ENCODE data around the gene CCDC157.

Gene CCDC157

DNA sequence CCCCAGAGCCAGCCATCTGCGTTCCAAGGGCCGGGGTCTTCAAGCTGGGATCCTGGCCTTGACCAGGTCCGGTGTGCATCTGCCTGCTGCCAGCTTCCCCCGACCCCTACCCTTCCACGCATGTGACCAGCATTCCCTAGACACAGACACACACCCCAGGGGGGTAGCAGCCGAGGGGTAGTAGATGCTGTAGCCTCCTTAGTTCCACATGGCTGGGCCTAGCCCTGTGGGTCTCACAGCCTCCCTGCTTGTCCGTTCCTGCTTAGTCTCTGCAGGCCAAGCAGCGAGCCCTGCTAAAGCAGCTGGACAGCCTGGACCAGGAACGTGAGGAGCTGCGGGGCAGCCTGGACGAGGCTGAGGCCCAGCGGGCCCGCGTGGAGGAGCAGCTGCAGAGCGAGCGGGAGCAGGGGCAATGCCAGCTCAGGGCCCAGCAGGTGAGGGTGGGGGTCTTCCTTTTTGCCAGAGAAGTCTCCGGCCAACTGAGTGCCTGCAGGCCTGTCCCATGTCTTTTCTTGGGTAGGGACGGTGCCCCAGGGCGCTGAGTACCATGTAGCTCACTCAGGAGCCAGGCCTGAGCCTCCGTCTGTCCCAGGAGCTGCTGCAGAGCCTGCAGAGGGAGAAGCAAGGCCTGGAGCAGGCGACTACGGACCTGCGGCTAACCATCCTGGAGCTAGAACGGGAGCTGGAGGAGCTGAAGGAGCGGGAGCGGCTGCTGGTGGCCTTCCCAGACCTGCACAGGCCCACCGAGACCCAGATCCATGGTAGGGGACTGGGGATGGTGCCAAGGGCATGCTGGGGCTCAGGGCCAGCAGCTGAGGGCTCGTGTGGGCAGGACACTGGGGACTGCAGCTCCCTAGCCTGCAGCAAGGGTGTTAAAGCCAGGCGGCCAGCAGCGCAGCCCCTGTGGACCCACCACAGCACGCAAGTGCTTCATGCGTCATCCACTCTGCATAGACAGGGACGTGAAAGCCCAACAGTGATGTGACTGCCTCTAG, 16.8 kb downstream of the CCDC157 start:
- TF ChIP-seq CTCF (IDR thresholded peaks at IDR 0.05; ENCODE audit: insufficient read depth, low read depth, low read length, missing control alignments), result no peak
- DNase-seq (ENCODE audit: low read depth), result no peak
- no peak overlapping the region for H3K4me3 ChIP-seq (ENCODE audit: low read length)

- no peak for TF ChIP-seq CTCF (IDR thresholded peaks at IDR 0.05; ENCODE audit: insufficient read depth, low read depth, low read length, missing control alignments)
- DNase-seq (ENCODE audit: low read depth), result no peak
- H3K4me3 ChIP-seq (ENCODE audit: low read length), result no peak overlapping the region
Observed at GRCh38 chr22:30375312-30375849, 18.6 kb downstream of the CCDC157 start.

- H3K4me3 ChIP-seq (ENCODE audit: low read length), result no peak overlapping the region
Observed at GRCh38 chr22:30380011-30380410, 23.2 kb downstream of the CCDC157 start.

DNA sequence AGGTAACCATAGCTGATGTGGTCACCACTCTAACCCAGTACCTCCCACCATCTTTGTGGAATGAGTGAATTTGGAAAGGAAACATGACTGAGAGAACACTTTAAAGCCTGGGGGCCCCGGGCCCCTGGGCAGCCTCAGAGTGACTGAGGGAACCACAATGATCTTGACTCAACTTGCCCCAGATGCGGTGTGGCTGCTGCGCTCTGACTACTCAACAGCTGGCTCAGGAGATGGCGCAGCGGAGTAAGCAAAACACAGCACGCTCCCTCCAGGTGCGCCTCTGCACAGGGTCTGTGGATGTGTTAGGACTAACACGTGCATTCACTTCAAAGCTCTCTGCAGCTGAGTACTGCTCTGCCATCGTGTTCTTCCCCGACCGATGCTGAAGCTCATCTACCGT, 24.5 kb downstream of the CCDC157 start:
- TF ChIP-seq CTCF (IDR thresholded peaks at IDR 0.05; ENCODE audit: insufficient read depth, low read depth, low read length, missing control alignments), result no peak
- no peak overlapping the region for H3K4me3 ChIP-seq (ENCODE audit: low read length)
- no peak for DNase-seq (ENCODE audit: low read depth)

More at GRCh38 chr22:30380011-30380410, 23.2 kb downstream of the CCDC157 start:
- no peak for TF ChIP-seq CTCF (IDR thresholded peaks at IDR 0.05; ENCODE audit: insufficient read depth, low read depth, low read length, missing control alignments)
- DNase-seq (ENCODE audit: low read depth), result no peak

GRCh38 chr22:30382340-30382739, 25.5 kb downstream of the CCDC157 start:
- no peak for DNase-seq (ENCODE audit: low read depth)

DNA sequence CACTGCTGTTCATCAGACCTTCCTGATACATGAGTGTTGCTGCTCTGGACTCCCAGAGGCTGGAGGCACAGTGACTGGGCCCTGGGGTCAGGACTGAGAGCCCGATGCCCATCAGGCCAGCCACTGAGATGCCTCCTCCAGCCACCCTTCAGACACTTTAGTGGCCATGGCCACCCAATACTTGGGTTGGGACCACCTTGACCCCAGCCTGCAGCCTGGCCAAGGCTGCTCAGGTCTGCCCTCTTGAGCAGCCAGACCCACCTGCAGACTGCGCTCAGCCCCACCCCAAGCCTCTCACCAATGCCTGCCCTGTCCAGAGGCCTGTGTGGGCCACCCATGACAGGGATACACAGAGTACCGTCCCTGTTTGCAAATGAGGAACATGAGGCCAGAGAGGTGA, 26.3 kb downstream of the CCDC157 start:
- DNase-seq (ENCODE audit: low read depth), result no peak
- H3K4me3 ChIP-seq (ENCODE audit: low read length), result no peak overlapping the region
- TF ChIP-seq CTCF (IDR thresholded peaks at IDR 0.05; ENCODE audit: insufficient read depth, low read depth, low read length, missing control alignments), result no peak

More at GRCh38 chr22:30382340-30382739, 25.5 kb downstream of the CCDC157 start:
- no peak overlapping the region for H3K4me3 ChIP-seq (ENCODE audit: low read length)
- TF ChIP-seq CTCF (IDR thresholded peaks at IDR 0.05; ENCODE audit: insufficient read depth, low read depth, low read length, missing control alignments), result no peak
